ENCODE measurements around the gene CRISPLD2.

- TF ChIP-seq ZNF37A (tag by site-specific recombination; IDR thresholded peaks at IDR 0.05) = no peak
- TF ChIP-seq CTCF (tag by site-specific recombination; IDR thresholded peaks at IDR 0.05) = no peak
- no peak for TF ChIP-seq ZBTB7A (tag by site-specific recombination; IDR thresholded peaks at IDR 0.05; ENCODE audit: low read depth)
- TF ChIP-seq KLF8 (tag by site-specific recombination; IDR thresholded peaks at IDR 0.05) = no peak
- no peak for TF ChIP-seq ZBTB10 (tag by site-specific recombination; IDR thresholded peaks at IDR 0.05)
- TF ChIP-seq ZNF513 (tag by site-specific recombination; IDR thresholded peaks at IDR 0.05) = no peak
- TF ChIP-seq ZNF202 (tag by site-specific recombination; IDR thresholded peaks at IDR 0.05; ENCODE audit: borderline replicate concordance) = no peak
- TF ChIP-seq BCL11A (tag by site-specific recombination; IDR thresholded peaks at IDR 0.05; ENCODE audit: low read depth) = no peak
- no peak for TF ChIP-seq ZNF792 (tag by site-specific recombination; IDR thresholded peaks at IDR 0.05)
- TF ChIP-seq ZNF639 (tag by site-specific recombination; IDR thresholded peaks at IDR 0.05) = no peak
Observed at GRCh38 chr16:84863481-84863814, 43.7 kb downstream of the CRISPLD2 start.

Measured in HEK293 (cell line).